Testis (tissue), 3 donors: ENCODE results near the gene ZXDC. TPM values are rescaled to one million over a fixed set of nuclear protein-coding genes. Genes with fewer than 3 reads are reported as not detected.

ENCODE experiments used
- DNase-seq: peaks from one replicate; pipeline ENCODE4 v3.0.0-alpha.2; 2019
- H3K27ac ChIP-seq, 2 donors: fragments of 200-600 bp; sonication (generic); one replicate each; pipeline ENCODE4 v1.5.1; 2019
- H3K27me3 ChIP-seq: fragments of 200-600 bp; sonication (generic); one replicate; pipeline ENCODE4 v1.5.1; 2019
- H3K36me3 ChIP-seq: fragments of 200-600 bp; sonication (generic); one replicate; pipeline ENCODE4 v1.5.1; 2017; ENCODE audit warnings: low read depth; ENCODE audit errors: missing control alignments
- H3K4me1 ChIP-seq: fragments of 200-600 bp; sonication (generic); one replicate; pipeline ENCODE4 v1.5.1; 2019
- H3K4me3 ChIP-seq, 2 donors: fragments of 200-600 bp; sonication (generic); one replicate each; pipeline ENCODE4 v1.5.1; 2017 to 2019
- H3K9me3 ChIP-seq: fragments of 200-600 bp; sonication (generic); one replicate; pipeline ENCODE4 v1.5.1; 2017
- POLR2A ChIP-seq: fragments of 450-650 bp; IDR thresholded peaks from one replicate; pipeline ENCODE4 v1.6.1; 2017; ENCODE audit warnings: antibody characterized with exemption, mild to moderate bottlenecking, moderate library complexity
- WGBS, 2 donors: methylation state at CpG; one replicate each; pipeline ENCODE4 v1.1.5; 2018; 5-methylcytosine and 5-hydroxymethylcytosine counted together
- intact Hi-C: fragments of 100-400 bp; cut with DNase I; formaldehyde crosslinking; loops from one replicate; pipeline ENCODE4 v1.15.1; 2023; ENCODE audit warnings: low total_unique reads
- polyA plus RNA-seq: library from polyadenylated mRNA; stranded (reverse); fragments of 350-450 nt; fragmentation: Illumina TruSeq; extraction: RNeasy Lipid Tissue Mini Kit (QIAGEN cat#74804); gene quantifications from one replicate; pipeline ENCODE4 v1.2.3, GENCODE V29; 2014; ENCODE audit warnings: low read depth, low replicate concordance; ENCODE audit not compliant: insufficient read depth
- total RNA-seq, 2 donors: library from RNA; depleted of rRNA; stranded (reverse); fragments of >200 nt; gene quantifications; one replicate each; pipeline ENCODE4 v1.2.3, GENCODE V29; 2016
- TF ChIP-seq, protein P1 (sequence below), 3 experiments: fragments of 450-650 bp in 2 of 3; fragments of 200-600 bp in 1 of 3; sonication (generic) in 1 of 3; IDR thresholded peaks; one replicate each; pipeline ENCODE4 v1.5.1; 2016 to 2019; ENCODE audit warnings: antibody characterized with exemption in 3 of 3, mild to moderate bottlenecking in 2 of 3, moderate library complexity in 1 of 3

Gene ZXDC
- total and polyA plus RNA-seq, 3 donors from 2014 or later = 25.6 to 80.3 (median 78.9) TPM

DNA sequence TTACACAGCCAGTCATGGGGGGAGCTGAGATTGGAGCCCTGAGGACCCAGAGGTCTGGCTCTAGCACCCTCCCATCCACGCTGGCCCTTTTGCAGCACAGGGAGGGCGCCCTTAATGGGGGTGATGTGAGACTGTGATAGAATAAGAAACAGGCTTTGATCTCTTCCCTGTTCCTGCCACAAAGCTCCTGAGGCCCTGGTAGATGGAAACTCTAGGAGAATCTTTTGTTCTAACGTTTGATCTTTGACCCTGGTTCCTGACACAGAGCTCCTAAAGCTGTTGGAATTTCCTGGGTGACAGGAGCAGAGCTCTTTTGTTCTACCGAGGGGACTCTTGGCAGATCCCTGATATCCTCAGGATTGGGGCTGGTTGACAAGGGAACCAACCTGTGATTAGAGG lies 43.1 kb upstream of the ZXDC start:
- Histone ChIP-seq H3K27ac (no peak overlapping the region), H3K9me3 (no peaks in the 10 kb centered on the region), H3K27me3 (no peaks in the 10 kb centered on the region), H3K4me1 (no peaks in the 10 kb centered on the region), H3K36me3 (no peaks in the 10 kb centered on the region), H3K4me3 (no peak overlapping the region)
- TF ChIP-seq, protein P1, sequence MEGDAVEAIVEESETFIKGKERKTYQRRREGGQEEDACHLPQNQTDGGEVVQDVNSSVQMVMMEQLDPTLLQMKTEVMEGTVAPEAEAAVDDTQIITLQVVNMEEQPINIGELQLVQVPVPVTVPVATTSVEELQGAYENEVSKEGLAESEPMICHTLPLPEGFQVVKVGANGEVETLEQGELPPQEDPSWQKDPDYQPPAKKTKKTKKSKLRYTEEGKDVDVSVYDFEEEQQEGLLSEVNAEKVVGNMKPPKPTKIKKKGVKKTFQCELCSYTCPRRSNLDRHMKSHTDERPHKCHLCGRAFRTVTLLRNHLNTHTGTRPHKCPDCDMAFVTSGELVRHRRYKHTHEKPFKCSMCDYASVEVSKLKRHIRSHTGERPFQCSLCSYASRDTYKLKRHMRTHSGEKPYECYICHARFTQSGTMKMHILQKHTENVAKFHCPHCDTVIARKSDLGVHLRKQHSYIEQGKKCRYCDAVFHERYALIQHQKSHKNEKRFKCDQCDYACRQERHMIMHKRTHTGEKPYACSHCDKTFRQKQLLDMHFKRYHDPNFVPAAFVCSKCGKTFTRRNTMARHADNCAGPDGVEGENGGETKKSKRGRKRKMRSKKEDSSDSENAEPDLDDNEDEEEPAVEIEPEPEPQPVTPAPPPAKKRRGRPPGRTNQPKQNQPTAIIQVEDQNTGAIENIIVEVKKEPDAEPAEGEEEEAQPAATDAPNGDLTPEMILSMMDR (IDR thresholded peaks at IDR 0.05) = no peak
- TF ChIP-seq POLR2A = no peak
- no peak for DNase-seq
- 75 to 92% methylated on average over 4 of the region's 4 CpGs for WGBS, 2 donors
- intact Hi-C loops = no loop called here

DNA sequence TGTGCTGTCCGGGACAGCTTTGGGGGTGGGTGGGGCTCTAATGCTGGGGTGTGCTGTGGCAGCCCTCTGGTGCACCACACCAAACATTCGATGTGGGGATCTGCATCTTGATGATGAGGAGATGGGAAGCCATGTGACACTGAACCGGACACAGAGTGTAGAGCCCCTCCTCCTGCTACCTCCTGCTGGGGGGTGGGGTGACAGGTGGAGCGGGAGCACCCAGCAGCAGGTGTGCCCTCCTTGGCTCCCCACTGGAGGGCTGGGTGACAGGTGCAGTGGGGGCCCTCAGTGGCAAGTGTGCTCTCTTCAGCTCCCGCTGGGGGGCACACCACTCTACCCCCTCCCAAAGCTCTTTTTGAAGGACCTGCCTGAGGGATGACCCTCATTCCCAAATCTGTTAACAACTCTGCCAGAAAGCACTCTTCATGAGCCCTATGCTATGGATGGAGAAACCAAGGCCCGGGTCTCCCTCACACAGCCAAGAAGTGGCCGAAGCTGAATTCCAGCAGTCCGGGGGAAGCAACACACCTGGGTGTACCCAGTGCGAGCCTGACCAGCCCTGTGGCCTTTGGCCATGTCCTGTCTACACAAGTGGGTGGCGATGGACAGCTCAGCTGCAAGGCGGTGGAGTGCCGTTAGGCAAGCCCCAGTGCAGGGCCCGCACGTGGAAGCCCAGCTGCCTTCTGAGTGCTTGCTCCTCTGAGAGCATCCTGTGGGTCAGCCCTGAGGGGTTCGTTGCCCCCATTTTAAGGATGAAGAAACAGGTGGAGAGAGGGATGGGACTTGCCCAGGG lies 42.5 kb upstream of the ZXDC start:
- H3K27ac ChIP-seq = no peak overlapping the region
- DNase-seq = no peak
- WGBS, 2 donors = 89 to 95% methylated on average over 10 to 15 of the region's 15 CpGs
- intact Hi-C loops = no loop called here
- H3K9me3 ChIP-seq = no peaks in the 10 kb centered on the region
- H3K4me3 ChIP-seq = no peak overlapping the region
- TF ChIP-seq, protein P1 (IDR thresholded peaks at IDR 0.05) = no peak
- TF ChIP-seq POLR2A = no peak
- H3K36me3 ChIP-seq = no peaks in the 10 kb centered on the region
- no peaks in the 10 kb centered on the region for H3K4me1 ChIP-seq
- H3K27me3 ChIP-seq = no peaks in the 10 kb centered on the region

DNA sequence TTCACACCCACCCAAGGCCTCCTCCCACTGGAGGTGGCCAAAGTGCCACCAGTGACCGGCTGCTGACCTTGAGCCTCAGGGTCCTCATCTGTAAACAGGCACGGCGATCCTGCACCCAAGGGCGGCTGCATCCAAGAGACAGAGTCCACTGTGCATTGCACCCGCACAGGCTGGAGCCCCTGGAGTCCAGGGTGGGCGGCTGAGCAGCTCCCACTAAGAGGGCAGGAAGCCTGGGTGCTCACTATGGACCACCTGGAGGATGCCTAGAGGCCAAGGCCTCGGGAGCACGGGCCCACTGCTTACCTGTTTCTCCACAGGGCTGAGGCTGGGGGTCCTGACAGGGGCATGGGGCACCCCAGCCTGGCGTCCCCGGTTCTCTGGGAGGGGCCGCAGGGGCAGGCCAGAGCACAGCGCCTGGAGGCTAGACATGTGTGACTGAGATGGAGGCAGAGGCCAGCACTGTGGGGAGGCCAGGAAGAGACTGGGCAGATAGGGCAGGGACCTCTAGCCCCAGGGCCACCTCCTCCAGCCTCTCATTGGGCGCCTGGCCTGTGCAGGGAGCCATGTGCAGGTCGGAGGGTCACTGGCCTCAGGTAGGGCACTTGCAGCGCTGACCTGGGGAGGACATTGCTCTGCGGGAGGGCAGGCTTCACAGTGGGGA lies 41.7 kb upstream of the ZXDC start, which contains the start of gene UROC1:
UROC1 (minus strand) TSS at position 483 of the 661 bp plus-strand sequence; CDS start at position 429, 54 bp downstream.
- Histone ChIP-seq H3K27ac (no peak within 1 kb of the TSS), H3K4me3 (no peak within 1 kb of the TSS), H3K9me3 (no peaks in the 10 kb centered on the region), H3K27me3 (no peaks in the 10 kb centered on the region), H3K4me1 (no peaks in the 10 kb centered on the region), H3K36me3 (no peaks in the 10 kb centered on the region)
- 83 to 90% methylated on average over 4 to 16 of the region's 16 CpGs for WGBS, 2 donors
- no peak for DNase-seq
- intact Hi-C loops = no loop called here
- TF ChIP-seq, protein P1 (IDR thresholded peaks at IDR 0.05) = no peak
- no peak for TF ChIP-seq POLR2A

DNA sequence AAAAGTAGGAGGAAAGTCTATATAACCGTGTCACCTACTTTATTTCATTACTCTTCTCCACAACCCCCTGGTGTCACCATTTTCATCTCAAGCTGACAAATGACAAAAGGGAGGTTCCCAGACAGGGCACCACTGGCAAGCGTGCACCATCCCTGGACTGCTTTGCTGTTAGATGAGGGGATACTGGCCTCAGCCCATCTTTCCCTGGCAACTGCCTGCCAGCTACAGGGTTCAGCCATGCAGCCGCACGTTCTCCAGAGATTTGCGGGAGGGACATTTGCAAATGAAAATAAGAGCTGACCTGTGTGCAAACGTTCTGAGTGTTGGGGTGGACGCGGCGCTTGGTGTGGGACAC lies 41.2 kb upstream of the ZXDC start:
- DNase-seq = no peak
- peaks cover 3% of the 10 kb centered on the region for H3K4me1 ChIP-seq
- WGBS, 2 donors = 86 to 90% methylated on average over 9 of the region's 9 CpGs
- no peak overlapping the region for H3K4me3 ChIP-seq
- H3K27me3 ChIP-seq = no peaks in the 10 kb centered on the region
- no peaks in the 10 kb centered on the region for H3K9me3 ChIP-seq
- H3K27ac ChIP-seq = no peak overlapping the region
- TF ChIP-seq, protein P1 (IDR thresholded peaks at IDR 0.05) = no peak
- no peak for TF ChIP-seq POLR2A
- no peaks in the 10 kb centered on the region for H3K36me3 ChIP-seq
- intact Hi-C loops = no loop called here
